ENCODE data around the gene MST1.

GRCh38 chr3:49644684-49645083, 44.6 kb downstream of the MST1 start:
- TF ChIP-seq CTCF (IDR thresholded peaks at IDR 0.05) = no peak
- no peak for TF ChIP-seq POLR2A (IDR thresholded peaks at IDR 0.05)

Data from thyroid gland (tissue), 4 donors.